Neutrophil (primary cell): Measurements from ENCODE around the gene MUC22.
"Not testable (repeated sequence)": the region's sequence is repeated elsewhere in the genome, so short reads cannot be mapped to it uniquely, and the experiment has no call there.

ENCODE experiments used
- H3K27ac ChIP-seq: fragments of 200-600 bp; sonication (generic); 2 replicates; pipeline ENCODE4 v1.5.1; 2016; ENCODE audit warnings: mild to moderate bottlenecking, moderate library complexity
- H3K27me3 ChIP-seq: fragments of 200-600 bp; sonication (generic); 2 replicates; pipeline ENCODE4 v1.6.0; 2016; ENCODE audit warnings: mild to moderate bottlenecking
- H3K36me3 ChIP-seq: fragments of 200-600 bp; sonication (generic); 2 replicates; pipeline ENCODE4 v1.5.1; 2017
- H3K4me1 ChIP-seq, 2 experiments: fragments of 200-600 bp in 1 of 2; sonication (generic) in 1 of 2; 1 replicate in 1 of 2; 2 replicates in 1 of 2; pipeline versions ENCODE4 v1.5.1 to v1.6.1; 2013 to 2016; ENCODE audit warnings: low read depth in 1 of 2, low read length in 1 of 2, mild to moderate bottlenecking in 1 of 2, moderate library complexity in 1 of 2; ENCODE audit not compliant: control insufficient read depth in 1 of 2, insufficient read depth in 1 of 2
- H3K4me3 ChIP-seq, 2 experiments: fragments of 200-600 bp in 1 of 2; sonication (generic) in 1 of 2; 1 replicate in 1 of 2; 2 replicates in 1 of 2; pipeline ENCODE4 v1.5.1; 2013 to 2016; ENCODE audit warnings: low read depth in 1 of 2, low read length in 1 of 2, mild to moderate bottlenecking in 1 of 2, moderate library complexity in 1 of 2
- H3K9me3 ChIP-seq: fragments of 200-600 bp; sonication (generic); 2 replicates; pipeline ENCODE4 v1.5.1; 2016
- CTCF ChIP-seq: fragments of 200-600 bp; sonication (generic); IDR thresholded peaks from 2 replicates; pipeline ENCODE4 v1.5.1; 2016; ENCODE audit warnings: antibody characterized with exemption

The MUC22 gene

GRCh38 chr6:31040801-31041200, 30.5 kb downstream of the MUC22 start:
- no peak overlapping the region for H3K4me3 ChIP-seq
- H3K4me1 ChIP-seq = no peaks in the 10 kb centered on the region
- peaks cover 55% of the 10 kb centered on the region for H3K27me3 ChIP-seq
- no peak overlapping the region for H3K27ac ChIP-seq
- H3K9me3 ChIP-seq = no peaks in the 10 kb centered on the region
- no peaks in the 10 kb centered on the region for H3K36me3 ChIP-seq
- no peak for TF ChIP-seq CTCF

GRCh38 chr6:31041372-31041974, 31.2 kb downstream of the MUC22 start:
- H3K27ac ChIP-seq = no peak overlapping the region

GRCh38 chr6:31042806-31043205, 32.5 kb downstream of the MUC22 start:
- no peaks in the 10 kb centered on the region for H3K36me3 ChIP-seq
- H3K27me3 ChIP-seq = peaks cover 61% of the 10 kb centered on the region
- no peaks in the 10 kb centered on the region for H3K4me1 ChIP-seq
- no peak overlapping the region for H3K27ac ChIP-seq
- H3K4me3 ChIP-seq = no peak overlapping the region
- H3K9me3 ChIP-seq = no peaks in the 10 kb centered on the region
- TF ChIP-seq CTCF = no peak

More at GRCh38 chr6:31041372-31041974, 31.2 kb downstream of the MUC22 start:
- no peaks in the 10 kb centered on the region for H3K36me3 ChIP-seq
- H3K27me3 ChIP-seq = peaks cover 62% of the 10 kb centered on the region
- no peaks in the 10 kb centered on the region for H3K4me1 ChIP-seq
- no peak overlapping the region for H3K4me3 ChIP-seq
- no peaks in the 10 kb centered on the region for H3K9me3 ChIP-seq
- no peak for TF ChIP-seq CTCF

- H3K27me3 ChIP-seq = peaks cover 69% of the 10 kb centered on the region
- no peak overlapping the region for H3K4me3 ChIP-seq
- no peak for TF ChIP-seq CTCF
- no peaks in the 10 kb centered on the region for H3K9me3 ChIP-seq
- no peak overlapping the region for H3K27ac ChIP-seq
- H3K36me3 ChIP-seq = no peaks in the 10 kb centered on the region
- no peaks in the 10 kb centered on the region for H3K4me1 ChIP-seq
These were observed 37.8 kb downstream of the MUC22 start for GRCh38 chr6:31048099-31048498.

GRCh38 chr6:31049518-31049917, 39.2 kb downstream of the MUC22 start:
- Histone ChIP-seq H3K27me3 (peaks cover 70% of the 10 kb centered on the region), H3K36me3 (no peaks in the 10 kb centered on the region), H3K9me3 (no peaks in the 10 kb centered on the region), H3K27ac (no peak overlapping the region), H3K4me3 (no peak overlapping the region), H3K4me1 (no peaks in the 10 kb centered on the region)
- no peak for TF ChIP-seq CTCF

- H3K27ac ChIP-seq, H3K36me3 ChIP-seq, H3K4me1 ChIP-seq, H3K4me3 ChIP-seq, H3K9me3 ChIP-seq: not testable (repeated sequence)
- peaks cover 49% of the 10 kb centered on the region for H3K27me3 ChIP-seq
These were observed 42.9 kb downstream of the MUC22 start for GRCh38 chr6:31053187-31053586.
